GM12874 (cell line): Measurements from ENCODE around the gene PKN3.

Experiments
- CTCF ChIP-seq: IDR thresholded peaks from 2 replicates; pipeline ENCODE4 v1.5.1; 2011; ENCODE audit warnings: low read depth, mild to moderate bottlenecking, control low read depth, low read length, moderate library complexity; ENCODE audit not compliant: insufficient read depth

The PKN3 gene

GRCh38 chr9:128701227-128701854 is 962 bp upstream of the PKN3 start:
- no peak for TF ChIP-seq CTCF

GRCh38 chr9:128702949-128703615 is 779 bp downstream of the PKN3 start:
- no peak for TF ChIP-seq CTCF

- TF ChIP-seq CTCF = no peak
Observed at GRCh38 chr9:128703616-128704355, 1.5 kb downstream of the PKN3 start.

- TF ChIP-seq CTCF = no peak
Observed at GRCh38 chr9:128704356-128704670, 2.0 kb downstream of the PKN3 start.

- TF ChIP-seq CTCF = no peak
Observed at GRCh38 chr9:128705051-128705965, 3.0 kb downstream of the PKN3 start.

GRCh38 chr9:128706045-128706444 is 3.7 kb downstream of the PKN3 start:
- no peak for TF ChIP-seq CTCF
